GM10266 (cell line): ENCODE measurements around the gene VAPB.
A peak's percentile ranks its signal among the peaks of the same experiment; 100 is the strongest.

Experiments
- DNase-seq: peaks from one replicate; pipeline ENCODE4 v3.0.0; 2012; ENCODE audit errors: extremely low spot score
- CTCF ChIP-seq: IDR thresholded peaks from 2 replicates; pipeline ENCODE4 v1.5.1; 2012; ENCODE audit warnings: mild to moderate bottlenecking, low read depth; ENCODE audit not compliant: control insufficient read depth, insufficient read depth; ENCODE audit errors: missing control alignments

Gene VAPB

GRCh38 chr20:58388882-58389323 lies at the start of gene VAPB:
VAPB (plus strand) TSS chr20:58389229; CDS start chr20:58389460, 231 bp downstream.
- TF ChIP-seq CTCF, result no peak
- DNase-seq, result peak; percentile 95

GRCh38 chr20:58339741-58340140 lies 49.3 kb upstream of the VAPB start:
- TF ChIP-seq CTCF, result no peak

GRCh38 chr20:58340151-58340550 lies 48.9 kb upstream of the VAPB start:
- DNase-seq, result no peak
- no peak for TF ChIP-seq CTCF

More at GRCh38 chr20:58339741-58340140, 49.3 kb upstream of the VAPB start:
- DNase-seq, result no peak

- TF ChIP-seq CTCF, result no peak
- no peak for DNase-seq
Measured at GRCh38 chr20:58340853-58341252, 48.2 kb upstream of the VAPB start.

GRCh38 chr20:58342104-58342945 lies 46.7 kb upstream of the VAPB start:
- TF ChIP-seq CTCF, result no peak
- DNase-seq, result no peak

- DNase-seq, result no peak
Measured at GRCh38 chr20:58344741-58345140, 44.3 kb upstream of the VAPB start.

More at GRCh38 chr20:58344741-58345140, 44.3 kb upstream of the VAPB start:
- TF ChIP-seq CTCF, result no peak
